HEK293 (cell line): ENCODE results near the gene ASB5.
A peak's percentile ranks its signal among the peaks of the same experiment; 100 is the strongest.

ENCODE experiments used
- CTCF ChIA-PET: fragments of 350-600 bp; formaldehyde crosslinking; extraction: SDS; loops from one replicate; lab custom pipeline; 2021; ENCODE audit warnings: antibody characterized with exemption; lab: Yijun Ruan, JAX
- POLR2A ChIA-PET: fragments of 300-600 bp; formaldehyde crosslinking; extraction: SDS; loops from one replicate; lab custom pipeline; 2020; ENCODE audit warnings: antibody characterized with exemption, inconsistent platforms; lab: Yijun Ruan, JAX
- H3K27ac ChIP-seq: fragments of 200-500 bp; sonication (Bioruptor generic); 2 replicates; pipeline ENCODE4 v1.5.1; 2014; ENCODE audit warnings: low read depth, low read length, control low read depth, inconsistent platforms; ENCODE audit errors: extremely low read depth
- H3K36me3 ChIP-seq, 2 experiments: fragments of 200-500 bp in 1 of 2; sonication (Bioruptor generic) in 1 of 2; 1 replicate in 1 of 2; 2 replicates in 1 of 2; pipeline ENCODE4 v1.5.1; 2014 to 2017; ENCODE audit warnings: inconsistent platforms in 2 of 2, low read length in 2 of 2; ENCODE audit not compliant: control insufficient read depth in 2 of 2, insufficient read depth in 1 of 2
- H3K4me1 ChIP-seq: fragments of 200-500 bp; sonication (Bioruptor generic); 2 replicates; pipeline ENCODE4 v1.5.1; 2014; ENCODE audit warnings: mild to moderate bottlenecking, low read length, inconsistent platforms; ENCODE audit not compliant: control insufficient read depth, insufficient read depth
- H3K4me3 ChIP-seq: 2 replicates; pipeline ENCODE4 v1.5.1; 2011; ENCODE audit warnings: low read depth, mild to moderate bottlenecking, control low read depth, low read length, moderate library complexity
- H3K9me3 ChIP-seq: fragments of 200-500 bp; sonication (Bioruptor generic); 2 replicates; pipeline ENCODE4 v1.5.1; 2014; ENCODE audit warnings: low read depth, low read length, inconsistent platforms; ENCODE audit not compliant: control insufficient read depth, insufficient read depth
- GFI1B ChIP-seq: fragments of 450-650 bp; formaldehyde crosslinking; IDR thresholded peaks from 2 replicates; pipeline ENCODE4 v1.5.1; 2016; ENCODE audit warnings: missing biosample characterization, missing genetic modification characterization
- GLI2 ChIP-seq: fragments of 450-650 bp; formaldehyde crosslinking; IDR thresholded peaks from 2 replicates; pipeline ENCODE4; 2017; ENCODE audit warnings: missing biosample characterization, missing genetic modification characterization, low read depth, borderline replicate concordance
- INSM2 ChIP-seq: fragments of 450-650 bp; formaldehyde crosslinking; IDR thresholded peaks from 2 replicates; pipeline ENCODE4 v1.5.1; 2016; ENCODE audit warnings: missing biosample characterization, missing genetic modification characterization
- KLF17 ChIP-seq: fragments of 450-650 bp; formaldehyde crosslinking; IDR thresholded peaks from 2 replicates; pipeline ENCODE4 v1.5.1; 2016; ENCODE audit warnings: missing biosample characterization, missing genetic modification characterization
- KLF8 ChIP-seq: fragments of 450-650 bp; formaldehyde crosslinking; IDR thresholded peaks from 2 replicates; pipeline ENCODE4 v1.5.1; 2016; ENCODE audit warnings: missing biosample characterization, missing genetic modification characterization
- MYNN ChIP-seq: fragments of 450-650 bp; formaldehyde crosslinking; IDR thresholded peaks from 2 replicates; pipeline ENCODE4 v1.5.1; 2016; ENCODE audit warnings: missing biosample characterization, missing genetic modification characterization, borderline replicate concordance
- RBAK ChIP-seq: fragments of 450-650 bp; formaldehyde crosslinking; IDR thresholded peaks from 2 replicates; pipeline ENCODE4 v1.5.1; 2016; ENCODE audit warnings: missing biosample characterization, missing genetic modification characterization
- REPIN1 ChIP-seq: fragments of 450-650 bp; formaldehyde crosslinking; IDR thresholded peaks from 2 replicates; pipeline ENCODE4 v1.5.1; 2017; ENCODE audit warnings: missing biosample characterization, missing genetic modification characterization, low read depth
- SCRT1 ChIP-seq: fragments of 450-650 bp; formaldehyde crosslinking; IDR thresholded peaks from 2 replicates; pipeline ENCODE4 v1.5.1; 2016; ENCODE audit warnings: missing biosample characterization, missing genetic modification characterization, borderline replicate concordance
- ZBTB20 ChIP-seq: fragments of 450-650 bp; formaldehyde crosslinking; IDR thresholded peaks from 2 replicates; pipeline ENCODE4 v1.5.1; 2016; ENCODE audit warnings: missing biosample characterization, missing genetic modification characterization
- ZFP69B ChIP-seq: fragments of 450-650 bp; formaldehyde crosslinking; IDR thresholded peaks from 2 replicates; pipeline ENCODE4 v1.5.1; 2016; ENCODE audit warnings: missing biosample characterization, missing genetic modification characterization
- ZNF10 ChIP-seq: fragments of 450-650 bp; formaldehyde crosslinking; IDR thresholded peaks from 2 replicates; pipeline ENCODE4 v1.5.1; 2017; ENCODE audit warnings: missing biosample characterization, missing genetic modification characterization
- ZNF174 ChIP-seq: fragments of 450-650 bp; formaldehyde crosslinking; IDR thresholded peaks from 2 replicates; pipeline ENCODE4 v1.5.0; 2017; ENCODE audit warnings: missing biosample characterization, mild to moderate bottlenecking, missing genetic modification characterization
- ZNF26 ChIP-seq: fragments of 450-650 bp; formaldehyde crosslinking; IDR thresholded peaks from 2 replicates; pipeline ENCODE4 v1.5.1; 2016; ENCODE audit warnings: missing biosample characterization, missing genetic modification characterization
- ZNF354C ChIP-seq: fragments of 450-650 bp; formaldehyde crosslinking; IDR thresholded peaks from 2 replicates; pipeline ENCODE4 v1.5.1; 2016; ENCODE audit warnings: missing biosample characterization, missing genetic modification characterization, low read depth, borderline replicate concordance
- ZNF501 ChIP-seq: fragments of 450-650 bp; formaldehyde crosslinking; IDR thresholded peaks from 2 replicates; pipeline ENCODE4 v1.5.1; 2016; ENCODE audit warnings: missing biosample characterization, missing genetic modification characterization
- ZNF518A ChIP-seq: fragments of 450-650 bp; formaldehyde crosslinking; conservative IDR thresholded peaks from 2 replicates; pipeline ENCODE4 v1.5.1; 2016; ENCODE audit warnings: low read depth, missing biosample characterization, missing genetic modification characterization
- ZNF624 ChIP-seq: fragments of 450-650 bp; formaldehyde crosslinking; IDR thresholded peaks from 2 replicates; pipeline ENCODE4 v1.5.1; 2017; ENCODE audit warnings: missing biosample characterization, missing genetic modification characterization
- ZNF629 ChIP-seq: fragments of 450-650 bp; formaldehyde crosslinking; IDR thresholded peaks from 2 replicates; pipeline ENCODE4 v1.5.1; 2017; ENCODE audit warnings: missing biosample characterization, missing genetic modification characterization
- ZNF670 ChIP-seq: fragments of 450-650 bp; formaldehyde crosslinking; IDR thresholded peaks from 2 replicates; pipeline ENCODE4 v1.5.1; 2016; ENCODE audit warnings: missing biosample characterization, missing genetic modification characterization, low read depth
- ZNF677 ChIP-seq: fragments of 450-650 bp; IDR thresholded peaks from 2 replicates; pipeline ENCODE4 v1.5.0; 2018; ENCODE audit warnings: missing biosample characterization, mild to moderate bottlenecking, missing genetic modification characterization, moderate library complexity
- ZNF704 ChIP-seq: fragments of 450-650 bp; formaldehyde crosslinking; IDR thresholded peaks from 2 replicates; pipeline ENCODE4 v1.5.1; 2016; ENCODE audit warnings: missing biosample characterization, missing genetic modification characterization
- ZNF707 ChIP-seq: fragments of 450-650 bp; formaldehyde crosslinking; IDR thresholded peaks from 2 replicates; pipeline ENCODE4 v1.5.1; 2016; ENCODE audit warnings: missing biosample characterization, missing genetic modification characterization
- ZNF837 ChIP-seq: fragments of 450-650 bp; formaldehyde crosslinking; IDR thresholded peaks from 2 replicates; pipeline ENCODE4 v1.5.1; 2016; ENCODE audit warnings: missing biosample characterization, missing genetic modification characterization
- ZNF843 ChIP-seq: fragments of 450-650 bp; formaldehyde crosslinking; IDR thresholded peaks from 2 replicates; pipeline ENCODE4 v1.5.1; 2016; ENCODE audit warnings: missing biosample characterization, missing genetic modification characterization
- ZSCAN16 ChIP-seq: fragments of 450-650 bp; formaldehyde crosslinking; IDR thresholded peaks from 2 replicates; pipeline ENCODE4 v1.5.1; 2016; ENCODE audit warnings: missing biosample characterization, missing genetic modification characterization
- ZSCAN23 ChIP-seq: fragments of 450-650 bp; formaldehyde crosslinking; IDR thresholded peaks from 2 replicates; pipeline ENCODE4 v1.5.1; 2016; ENCODE audit warnings: missing biosample characterization, missing genetic modification characterization

Gene ASB5

GRCh38 chr4:176207839-176208238, 61.2 kb downstream of the ASB5 start (continued):
- TF ChIP-seq GLI2 (tag by site-specific recombination) (no peak; the same call in 1 of the 2 replicates), RBAK (tag by site-specific recombination) (no peak), ZNF10 (peak; percentile 31; the same call in 1 of the 2 replicates), INSM2 (peak; percentile 89), ZNF677 (tag by site-specific recombination) (no peak), ZNF704 (tag by site-specific recombination) (no peak), KLF17 (tag by site-specific recombination) (0 out of 2 replicates have a peak, but pooled peaks have one; percentile 47), ZNF518A (tag by site-specific recombination) (peak; percentile 36; the same call in 1 of the 2 replicates)

GRCh38 chr4:176205299-176205698, 63.7 kb downstream of the ASB5 start:
- no peak for TF ChIP-seq ZSCAN16 (tag by site-specific recombination)
- TF ChIP-seq MYNN (tag by site-specific recombination) = no peak
- no peak for TF ChIP-seq ZNF677 (tag by site-specific recombination)
- TF ChIP-seq ZNF670 (tag by site-specific recombination) = no peak
- no peak for TF ChIP-seq ZNF624 (tag by site-specific recombination)
- no peak for TF ChIP-seq ZFP69B (tag by site-specific recombination)
- no peak for TF ChIP-seq ZNF26
- TF ChIP-seq ZNF837 (tag by site-specific recombination) = no peak
- TF ChIP-seq ZNF354C = no peak
- no peak for TF ChIP-seq ZSCAN23 (tag by site-specific recombination)
- TF ChIP-seq SCRT1 (tag by site-specific recombination) = no peak
- TF ChIP-seq ZNF501 = no peak
- no peak for TF ChIP-seq ZNF174 (tag by site-specific recombination)
- no peak for TF ChIP-seq ZNF629 (tag by site-specific recombination)
- no peak for TF ChIP-seq GFI1B (tag by site-specific recombination)
- no peak for TF ChIP-seq REPIN1 (tag by site-specific recombination)
- TF ChIP-seq ZNF707 (tag by site-specific recombination) = no peak
- no peak for TF ChIP-seq ZBTB20
- no peak for TF ChIP-seq KLF8
- no peak for TF ChIP-seq ZNF843

More at GRCh38 chr4:176205299-176205698, 63.7 kb downstream of the ASB5 start:
- Histone ChIP-seq H3K36me3 (no peaks in the 10 kb centered on the region), H3K27ac (no peak overlapping the region), H3K4me3 (no peak overlapping the region), H3K9me3 (no peaks in the 10 kb centered on the region), H3K4me1 (peaks cover 4% of the 10 kb centered on the region; the same call in 1 of the 2 replicates)
- ChIA-PET CTCF (interaction anchor here (1.4 kb wide), 1 partner anchor 10 kb away, joined by 4 read pairs; the partner anchor contains the start of gene SPATA4), POLR2A (no interaction called here)
